ENCODE results near the gene CRLF3.
A peak's percentile ranks its signal among the peaks of the same experiment; 100 is the strongest.
"Not testable (repeated sequence)": the region's sequence is repeated elsewhere in the genome, so short reads cannot be mapped to it uniquely, and the experiment has no call there.

CRLF3 gene

DNA sequence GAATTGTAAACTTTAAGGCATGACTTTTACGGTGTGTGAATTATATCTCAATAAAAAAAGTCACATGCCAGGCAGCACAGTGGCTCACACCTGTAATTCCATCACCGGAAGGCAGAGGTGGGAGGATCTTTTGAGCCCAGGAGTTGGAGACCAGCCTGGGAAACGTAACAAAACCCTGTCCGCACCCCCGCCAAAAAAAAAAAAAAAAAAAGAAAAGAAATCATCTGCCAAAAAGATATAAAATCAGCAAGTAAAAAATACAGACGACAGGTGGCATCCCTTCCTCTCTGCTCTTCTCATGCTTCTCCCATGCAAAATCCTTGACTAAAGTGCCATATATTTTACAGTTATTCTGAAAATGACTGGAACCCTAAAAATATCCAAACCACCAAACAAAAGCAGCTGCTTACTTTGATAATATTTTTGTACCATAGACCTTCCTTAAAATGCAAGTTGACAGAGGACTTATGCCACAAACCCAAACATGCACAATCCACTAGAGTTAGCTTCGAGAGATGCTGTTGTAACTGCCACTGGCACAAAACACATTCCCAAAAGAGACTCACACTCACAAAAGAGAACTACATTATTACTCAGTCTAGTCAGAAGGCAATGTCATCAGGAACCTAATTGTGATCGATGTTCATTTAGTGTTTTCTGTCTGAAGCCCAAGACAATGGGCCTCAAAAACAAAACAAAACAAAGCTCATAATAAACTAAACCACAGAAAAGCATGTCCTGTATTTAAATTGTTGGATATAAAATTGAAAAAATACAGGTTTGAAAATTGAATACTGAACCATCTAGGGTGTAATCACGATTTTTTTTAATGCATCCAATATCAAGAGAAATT is 2.4 kb downstream of the CRLF3 start:
- Histone ChIP-seq H3K36me3 (replicated peaks; ENCODE audit: low read depth, low read length) (peaks cover 8% of the 10 kb centered on the region), H3K27me3 (ENCODE audit: low read depth, low read length) (no peaks in the 10 kb centered on the region), H4K20me1 (ENCODE audit: insufficient read depth, low read length) (peaks cover 12% of the 10 kb centered on the region; the same call in 1 of the 2 replicates), H2AFZ (ENCODE audit: low read depth, low read length) (no peak overlapping the region), H3K79me2 (ENCODE audit: low read length) (peaks cover 64% of the 10 kb centered on the region), H3K27ac (ENCODE audit: low read length) (no peak overlapping the region), H3K9ac (ENCODE audit: low read length) (peak overlapping the region; percentile 6; the same call in 1 of the 2 replicates), H3K4me3 (ENCODE audit: low read length) (peak overlapping the region; percentile 19; the same call in 1 of the 2 replicates), H3K4me1 (ENCODE audit: low read length) (peaks cover 29% of the 10 kb centered on the region), H3K4me2 (ENCODE audit: low read length) (peak overlapping the region; percentile 49), H3K9me3 (ENCODE audit: insufficient read depth, low read length) (no peaks in the 10 kb centered on the region)
- TF ChIP-seq, protein P1, sequence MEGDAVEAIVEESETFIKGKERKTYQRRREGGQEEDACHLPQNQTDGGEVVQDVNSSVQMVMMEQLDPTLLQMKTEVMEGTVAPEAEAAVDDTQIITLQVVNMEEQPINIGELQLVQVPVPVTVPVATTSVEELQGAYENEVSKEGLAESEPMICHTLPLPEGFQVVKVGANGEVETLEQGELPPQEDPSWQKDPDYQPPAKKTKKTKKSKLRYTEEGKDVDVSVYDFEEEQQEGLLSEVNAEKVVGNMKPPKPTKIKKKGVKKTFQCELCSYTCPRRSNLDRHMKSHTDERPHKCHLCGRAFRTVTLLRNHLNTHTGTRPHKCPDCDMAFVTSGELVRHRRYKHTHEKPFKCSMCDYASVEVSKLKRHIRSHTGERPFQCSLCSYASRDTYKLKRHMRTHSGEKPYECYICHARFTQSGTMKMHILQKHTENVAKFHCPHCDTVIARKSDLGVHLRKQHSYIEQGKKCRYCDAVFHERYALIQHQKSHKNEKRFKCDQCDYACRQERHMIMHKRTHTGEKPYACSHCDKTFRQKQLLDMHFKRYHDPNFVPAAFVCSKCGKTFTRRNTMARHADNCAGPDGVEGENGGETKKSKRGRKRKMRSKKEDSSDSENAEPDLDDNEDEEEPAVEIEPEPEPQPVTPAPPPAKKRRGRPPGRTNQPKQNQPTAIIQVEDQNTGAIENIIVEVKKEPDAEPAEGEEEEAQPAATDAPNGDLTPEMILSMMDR (IDR thresholded peaks at IDR 0.05; ENCODE audit: low read depth, low read length) = no peak
- TF ChIP-seq EZH2phosphoT487 (IDR thresholded peaks at IDR 0.05; ENCODE audit: low read depth) = no peak

GRCh38 chr17:30819971-30820705 is 4.4 kb downstream of the CRLF3 start:
- H3K36me3 ChIP-seq (replicated peaks; ENCODE audit: low read depth, low read length) = peaks cover 12% of the 10 kb centered on the region
- TF ChIP-seq EZH2phosphoT487 (IDR thresholded peaks at IDR 0.05; ENCODE audit: low read depth) = no peak
- TF ChIP-seq, protein P1 (IDR thresholded peaks at IDR 0.05; ENCODE audit: low read depth, low read length) = no peak
- H2AFZ ChIP-seq (ENCODE audit: low read depth, low read length) = no peak overlapping the region
- H3K4me2 ChIP-seq (ENCODE audit: low read length) = no peak overlapping the region
- H3K4me3 ChIP-seq (ENCODE audit: low read length) = no peak overlapping the region
- H3K4me1 ChIP-seq (ENCODE audit: low read length) = peaks cover 23% of the 10 kb centered on the region
- no peak overlapping the region for H3K27ac ChIP-seq (ENCODE audit: low read length)
- H3K9me3 ChIP-seq (ENCODE audit: insufficient read depth, low read length) = no peaks in the 10 kb centered on the region
- no peaks in the 10 kb centered on the region for H3K27me3 ChIP-seq (ENCODE audit: low read depth, low read length)
- no peak overlapping the region for H3K9ac ChIP-seq (ENCODE audit: low read length)
- peaks cover 83% of the 10 kb centered on the region for H3K79me2 ChIP-seq (ENCODE audit: low read length)
- H4K20me1 ChIP-seq (ENCODE audit: insufficient read depth, low read length) = peaks cover 12% of the 10 kb centered on the region; the same call in 1 of the 2 replicates

DNA sequence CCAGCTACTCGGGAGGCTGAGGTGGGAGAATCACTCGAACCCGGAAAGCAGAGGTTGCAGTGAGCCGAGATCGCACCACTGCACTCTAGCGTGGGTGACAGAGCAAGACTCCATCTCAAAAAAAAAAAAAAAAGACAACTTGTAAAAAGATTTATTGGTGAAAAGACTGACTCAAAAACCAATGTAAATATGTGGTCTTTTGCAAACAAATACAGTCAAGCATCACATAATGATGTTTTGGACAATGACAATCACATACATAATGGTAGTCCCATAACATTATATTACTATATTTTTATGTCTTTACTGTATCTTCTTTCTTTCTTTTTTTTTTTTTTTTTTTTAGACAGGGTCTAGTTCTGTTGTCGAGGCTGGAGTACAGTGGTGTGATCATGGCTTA is 8.3 kb downstream of the CRLF3 start:
- H3K27ac ChIP-seq (ENCODE audit: low read length) = no peak overlapping the region
- H3K79me2 ChIP-seq (ENCODE audit: low read length) = peaks cover 83% of the 10 kb centered on the region
- TF ChIP-seq, protein P1 (IDR thresholded peaks at IDR 0.05; ENCODE audit: low read depth, low read length) = no peak
- TF ChIP-seq EZH2phosphoT487 (IDR thresholded peaks at IDR 0.05; ENCODE audit: low read depth) = no peak
- H3K4me2 ChIP-seq (ENCODE audit: low read length) = no peak overlapping the region
- H3K9me3 ChIP-seq (ENCODE audit: insufficient read depth, low read length) = no peaks in the 10 kb centered on the region
- H3K4me1 ChIP-seq (ENCODE audit: low read length) = no peaks in the 10 kb centered on the region; the same call in 1 of the 2 replicates
- no peak overlapping the region for H3K9ac ChIP-seq (ENCODE audit: low read length)
- no peak overlapping the region for H2AFZ ChIP-seq (ENCODE audit: low read depth, low read length)
- no peaks in the 10 kb centered on the region for H4K20me1 ChIP-seq (ENCODE audit: insufficient read depth, low read length)
- peaks cover 12% of the 10 kb centered on the region for H3K36me3 ChIP-seq (replicated peaks; ENCODE audit: low read depth, low read length)
- H3K4me3 ChIP-seq (ENCODE audit: low read length) = no peak overlapping the region
- no peaks in the 10 kb centered on the region for H3K27me3 ChIP-seq (ENCODE audit: low read depth, low read length)

DNA sequence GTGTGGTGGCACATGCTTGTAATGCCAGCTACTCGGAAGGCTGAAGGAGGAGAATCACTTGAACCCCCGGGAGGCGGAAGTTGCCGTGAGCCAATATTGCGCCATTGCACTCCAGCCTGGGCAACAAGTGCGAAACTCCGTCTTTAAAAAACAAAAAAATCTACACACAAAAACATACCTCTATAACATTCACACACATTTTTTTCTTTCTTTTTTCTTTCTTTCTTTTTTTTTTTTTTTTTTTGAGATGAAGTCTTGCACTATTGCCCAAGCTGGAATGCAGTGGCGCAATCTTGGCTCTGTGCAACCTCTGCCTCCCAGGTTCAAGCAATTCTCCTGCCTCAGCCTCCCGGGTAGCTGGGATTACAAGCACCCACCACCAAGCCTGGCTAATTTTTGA is 9.6 kb downstream of the CRLF3 start:
- H3K4me3 ChIP-seq (ENCODE audit: low read length); H3K9me3 ChIP-seq (ENCODE audit: insufficient read depth, low read length); H4K20me1 ChIP-seq (ENCODE audit: insufficient read depth, low read length); H2AFZ ChIP-seq (ENCODE audit: low read depth, low read length); H3K27ac ChIP-seq (ENCODE audit: low read length); H3K9ac ChIP-seq (ENCODE audit: low read length); H3K4me2 ChIP-seq (ENCODE audit: low read length); H3K36me3 ChIP-seq (replicated peaks; ENCODE audit: low read depth, low read length); H3K27me3 ChIP-seq (ENCODE audit: low read depth, low read length): not testable (repeated sequence)
- Histone ChIP-seq H3K79me2 (ENCODE audit: low read length) (peaks cover 82% of the 10 kb centered on the region), H3K4me1 (ENCODE audit: low read length) (peaks cover 11% of the 10 kb centered on the region)

- not testable (repeated sequence) for H3K27ac ChIP-seq (ENCODE audit: low read length); H3K4me3 ChIP-seq (ENCODE audit: low read length); H3K27me3 ChIP-seq (ENCODE audit: low read depth, low read length); H3K9me3 ChIP-seq (ENCODE audit: insufficient read depth, low read length); H4K20me1 ChIP-seq (ENCODE audit: insufficient read depth, low read length); H3K9ac ChIP-seq (ENCODE audit: low read length); H3K4me2 ChIP-seq (ENCODE audit: low read length); H2AFZ ChIP-seq (ENCODE audit: low read depth, low read length)
- Histone ChIP-seq H3K36me3 (replicated peaks; ENCODE audit: low read depth, low read length) (peaks cover 11% of the 10 kb centered on the region), H3K4me1 (ENCODE audit: low read length) (peaks cover 17% of the 10 kb centered on the region), H3K79me2 (ENCODE audit: low read length) (peaks cover 82% of the 10 kb centered on the region)
These were observed 10.3 kb downstream of the CRLF3 start for GRCh38 chr17:30814236-30814635.

Measured in OCI-LY3 (cell line).